HG02840 (cell line): Measurements from ENCODE around the gene TM7SF2.

Experiments used
- ATAC-seq: cut with Tn5 transposase; IDR thresholded peaks from one replicate; pipeline ENCODE4 v1.9.1; 2021; ENCODE audit warnings: mild to moderate bottlenecking, moderate library complexity, moderate number of reproducible peaks; ENCODE audit not compliant: unreplicated experiment, low FRiP score

Gene TM7SF2

DNA sequence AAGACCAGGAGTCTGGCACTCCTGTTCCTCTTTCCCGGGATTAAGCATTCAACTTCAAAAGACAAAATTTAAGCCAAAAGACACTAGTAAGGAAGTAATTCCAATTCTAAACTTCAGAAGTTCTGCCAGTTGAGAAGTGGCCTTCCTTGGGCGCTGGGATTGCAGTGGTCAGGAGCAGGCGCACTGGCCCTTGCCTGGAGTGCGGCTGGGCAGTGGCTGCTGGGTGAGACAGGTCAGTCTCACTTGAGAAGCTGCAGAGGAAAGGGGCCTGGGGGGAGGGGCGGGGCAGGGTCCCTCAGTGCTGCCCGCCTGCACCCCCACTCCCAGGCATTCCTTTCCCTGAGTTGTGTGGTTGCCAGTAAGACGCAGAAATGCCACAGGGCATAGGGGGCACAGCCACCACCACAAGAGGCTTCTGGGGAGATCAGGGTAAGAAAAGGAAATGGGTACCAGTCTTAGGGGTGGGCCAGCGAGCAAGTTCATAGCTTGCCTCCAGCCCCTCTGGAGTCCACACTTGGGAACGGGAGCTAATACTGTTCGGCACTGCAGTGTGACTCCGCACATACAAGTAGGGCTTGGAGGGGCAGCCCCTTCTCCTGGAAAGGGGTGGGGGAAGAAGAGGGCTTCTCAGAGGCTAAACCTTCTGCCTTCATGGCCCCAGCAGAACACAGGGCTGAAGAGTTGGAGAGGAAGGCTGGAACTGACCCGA, 16.0 kb downstream of the TM7SF2 start:
- ATAC-seq = no peak

DNA sequence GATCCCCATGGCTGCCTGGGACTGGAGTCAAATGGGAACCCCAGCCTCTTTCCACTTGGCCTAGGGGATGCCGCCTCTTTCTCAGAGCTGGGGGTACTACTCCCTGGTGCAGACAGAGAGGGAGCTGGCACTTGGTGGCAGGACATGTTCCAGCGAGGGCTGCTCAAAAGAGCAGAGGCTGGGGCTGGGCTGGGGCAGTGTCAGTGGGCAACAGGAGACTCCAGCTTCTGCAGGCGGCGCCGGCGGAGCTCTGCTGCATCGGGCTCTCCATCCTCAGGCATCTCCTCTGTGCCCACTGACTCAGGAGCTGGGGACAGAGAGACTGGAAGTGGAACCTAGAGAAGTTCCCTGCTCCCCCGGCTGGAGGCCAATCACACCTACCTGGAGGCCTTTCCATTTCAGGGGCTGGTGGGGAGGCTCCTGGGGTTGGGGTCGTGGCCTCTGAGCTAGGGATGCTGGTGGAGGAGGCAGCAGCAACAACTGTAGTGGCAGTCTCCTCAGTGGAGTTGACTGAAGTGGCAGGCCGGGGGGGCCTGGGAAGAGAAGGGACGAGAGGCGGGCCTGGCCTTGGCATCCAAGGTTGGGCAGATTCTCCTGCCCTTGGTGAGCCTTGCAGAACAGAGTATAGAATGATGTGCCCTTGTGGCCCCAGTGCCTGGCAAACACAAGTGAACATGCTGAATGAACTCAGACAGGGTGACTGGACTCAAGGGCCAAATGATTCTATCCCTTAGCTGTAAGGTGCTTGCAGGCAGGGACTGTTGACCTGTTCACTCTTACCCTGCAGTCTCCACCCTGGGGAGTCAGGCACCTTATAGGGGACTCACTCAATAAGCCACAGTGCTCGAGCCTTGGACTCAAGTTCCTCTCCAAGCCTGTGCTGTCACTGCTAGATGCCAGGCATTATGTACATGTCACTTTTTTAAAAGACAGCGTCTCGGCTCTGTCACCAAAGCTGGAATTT, 16.8 kb downstream of the TM7SF2 start:
- ATAC-seq = no peak

DNA sequence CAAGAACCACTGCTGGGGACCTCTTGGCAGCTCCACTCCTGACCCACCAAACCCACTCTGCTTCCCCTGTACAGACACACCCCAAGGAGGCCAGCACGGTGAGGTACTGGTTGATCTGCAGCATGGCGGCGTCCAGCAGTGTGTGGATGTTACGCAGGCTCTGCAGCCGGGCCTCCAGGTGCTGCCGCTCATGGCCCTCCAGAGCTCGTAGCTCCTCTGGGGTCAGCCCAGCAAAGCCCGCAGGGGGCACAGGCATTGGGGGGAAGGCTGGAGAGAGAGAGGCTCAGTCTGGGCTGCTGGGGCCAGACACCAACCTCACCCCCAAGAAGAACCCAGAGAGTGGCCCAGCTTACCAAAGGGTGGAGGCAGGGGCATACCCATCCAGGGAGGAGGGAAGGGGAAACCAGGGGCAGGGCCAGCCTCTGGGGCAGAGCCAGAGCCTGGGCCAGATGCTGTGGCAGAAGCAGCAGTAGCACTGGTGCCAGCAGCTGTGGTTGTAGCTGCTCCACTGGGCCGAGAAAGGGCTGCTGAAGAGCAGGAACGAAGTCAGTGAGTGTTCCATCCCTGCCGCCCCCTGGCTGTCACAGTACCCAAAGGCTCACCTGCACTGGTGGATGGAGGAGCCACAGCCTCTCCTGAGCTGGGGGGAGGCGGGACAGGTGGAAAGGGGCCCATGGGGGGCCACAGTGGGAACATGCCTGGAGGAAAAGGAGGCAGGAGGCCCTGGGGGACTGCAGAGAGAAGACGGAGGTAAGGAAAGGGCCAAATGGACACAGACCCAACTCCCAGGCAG, 18.2 kb downstream of the TM7SF2 start:
- no peak for ATAC-seq

DNA sequence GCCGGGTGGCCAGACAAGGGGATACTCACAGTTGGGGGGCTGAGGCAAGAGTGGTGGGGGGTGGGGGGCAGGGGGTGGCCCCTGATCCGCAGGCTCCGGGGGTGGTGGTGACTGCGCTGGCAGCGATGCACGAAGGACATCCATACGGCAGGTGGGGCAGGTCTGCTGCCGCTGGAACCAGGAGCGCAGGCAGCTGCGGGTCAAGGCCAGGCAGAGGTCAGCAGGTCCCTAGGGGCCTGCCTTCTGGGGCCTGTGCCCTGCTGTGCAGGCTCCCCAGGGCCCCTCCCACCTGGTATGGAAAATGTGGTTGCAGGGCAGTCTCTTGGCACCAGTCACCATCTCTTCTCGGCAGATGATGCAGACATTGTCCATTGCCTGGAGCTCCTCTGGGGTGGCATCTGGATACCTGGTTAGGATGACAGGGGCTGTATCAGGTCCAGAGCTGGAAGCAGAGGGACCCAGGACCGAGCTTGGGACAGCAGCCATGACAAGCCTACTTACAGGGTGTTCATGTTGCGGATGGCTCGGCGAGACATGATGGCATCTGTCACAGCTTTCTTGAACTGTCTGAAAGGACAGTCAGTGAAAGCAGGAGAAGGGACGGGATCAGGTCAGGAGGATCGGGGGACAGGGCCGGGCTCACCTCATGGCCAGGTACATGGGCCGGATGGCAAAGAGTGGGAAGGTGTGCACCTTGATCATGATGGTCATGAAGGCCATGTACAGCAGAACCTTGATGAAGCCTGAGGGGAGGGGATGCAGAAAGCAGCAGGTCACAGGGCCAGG, 19.2 kb downstream of the TM7SF2 start:
- no peak for ATAC-seq

DNA sequence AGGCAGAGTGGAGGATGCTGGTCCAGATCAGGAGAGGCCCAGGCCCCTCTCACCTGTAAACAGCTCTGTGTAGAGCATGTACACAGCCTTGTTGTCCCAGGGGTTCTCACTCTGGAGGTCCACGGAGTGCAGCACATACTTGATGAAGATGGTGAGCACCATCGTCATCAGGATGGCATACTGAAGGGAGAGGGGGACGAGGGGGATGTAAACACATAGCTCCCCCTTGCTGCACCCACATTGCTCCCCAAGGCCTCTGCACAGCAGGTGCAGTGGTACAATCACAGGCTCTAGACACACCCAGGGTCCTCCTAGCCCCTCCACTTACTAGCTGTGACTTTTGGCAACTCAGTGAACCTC, 19.7 kb downstream of the TM7SF2 start:
- no peak for ATAC-seq

- no peak for ATAC-seq
Observed at GRCh38 chr11:65131895-65132237, 20.2 kb downstream of the TM7SF2 start.

GRCh38 chr11:65132238-65132987, 20.7 kb downstream of the TM7SF2 start:
- no peak for ATAC-seq

GRCh38 chr11:65132988-65133700, 21.5 kb downstream of the TM7SF2 start:
- ATAC-seq = no peak

- no peak for ATAC-seq
Observed at GRCh38 chr11:65133724-65134123, 22.1 kb downstream of the TM7SF2 start.

DNA sequence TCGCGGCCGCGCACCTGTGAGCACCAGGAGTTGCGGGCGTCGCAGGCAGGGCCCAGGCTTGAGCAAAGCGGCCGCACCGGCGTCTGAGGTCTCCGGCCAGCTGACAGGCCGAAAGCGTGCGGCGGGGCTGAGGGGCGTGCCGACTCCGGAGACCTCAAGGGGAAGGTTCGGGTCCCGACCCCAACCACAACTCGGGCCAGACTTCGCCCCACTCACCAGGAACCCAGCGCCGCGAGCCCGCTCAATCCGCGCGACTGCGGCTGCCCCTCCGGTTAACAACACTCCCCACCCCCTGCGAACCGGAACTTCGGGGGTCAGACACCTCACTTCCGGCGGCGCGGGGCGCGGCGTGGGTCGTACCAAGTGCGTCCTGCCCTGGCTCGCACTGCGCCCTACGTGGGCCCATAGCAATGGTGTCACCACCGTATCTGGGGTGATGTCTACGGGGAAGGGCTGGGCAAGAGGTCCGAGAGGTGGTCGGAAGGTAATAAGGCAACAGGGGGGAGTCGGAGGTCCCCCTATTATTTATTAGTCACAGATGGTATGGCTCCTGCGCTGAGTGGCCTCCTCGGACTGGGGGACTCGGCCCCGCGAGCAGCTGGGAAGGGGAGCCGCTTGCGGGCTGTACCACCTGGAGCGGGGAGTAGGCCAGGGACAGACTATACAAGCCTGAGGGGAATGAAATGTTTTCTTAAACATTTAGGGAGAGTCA, 22.7 kb downstream of the TM7SF2 start, which contains the start of gene SYVN1:
TSS of gene SYVN1 (minus strand) at position 280 of the 712 bp plus-strand sequence. CDS start 918 bp downstream, outside the sequence.
- peak; percentile 49 for ATAC-seq

DNA sequence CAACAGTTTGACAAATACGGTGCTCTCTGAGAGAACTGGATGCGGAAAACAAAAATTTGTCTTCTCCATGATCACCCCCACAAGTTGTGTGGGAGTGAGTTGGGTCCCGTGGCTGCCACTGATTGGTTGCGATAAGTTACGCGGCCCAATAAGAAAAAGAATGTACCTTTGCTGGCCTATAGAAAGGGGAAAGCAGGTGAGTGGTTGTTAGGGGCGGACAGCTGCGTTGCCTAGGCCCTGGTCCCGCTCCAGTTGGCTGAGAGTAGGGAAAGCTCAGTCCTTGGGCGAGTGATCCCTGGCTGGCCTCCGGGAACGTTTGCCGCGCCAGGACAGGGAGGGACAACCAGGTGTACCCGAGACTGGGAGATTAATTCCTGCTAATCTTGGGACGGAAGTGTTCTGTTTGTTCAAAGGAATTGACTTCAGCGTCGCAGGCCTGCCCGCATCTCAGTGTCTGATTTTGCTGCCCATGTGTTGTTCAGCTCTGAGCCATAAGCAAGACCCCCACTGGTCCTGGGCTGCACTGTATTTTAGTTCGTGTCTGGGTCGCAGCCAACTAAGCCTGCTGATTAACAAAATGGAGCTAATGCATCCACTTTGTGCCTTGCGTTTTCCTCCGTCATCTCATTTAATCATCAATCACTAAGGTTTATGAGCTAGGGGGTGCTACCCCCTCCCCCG, 23.4 kb downstream of the TM7SF2 start:
- peak; percentile 58 for ATAC-seq

- ATAC-seq = no peak
Observed at GRCh38 chr11:65135633-65136145, 24.0 kb downstream of the TM7SF2 start.

GRCh38 chr11:65136515-65137096, 24.9 kb downstream of the TM7SF2 start:
- no peak for ATAC-seq

GRCh38 chr11:65141896-65142494, 30.3 kb downstream of the TM7SF2 start:
- ATAC-seq = no peak

DNA sequence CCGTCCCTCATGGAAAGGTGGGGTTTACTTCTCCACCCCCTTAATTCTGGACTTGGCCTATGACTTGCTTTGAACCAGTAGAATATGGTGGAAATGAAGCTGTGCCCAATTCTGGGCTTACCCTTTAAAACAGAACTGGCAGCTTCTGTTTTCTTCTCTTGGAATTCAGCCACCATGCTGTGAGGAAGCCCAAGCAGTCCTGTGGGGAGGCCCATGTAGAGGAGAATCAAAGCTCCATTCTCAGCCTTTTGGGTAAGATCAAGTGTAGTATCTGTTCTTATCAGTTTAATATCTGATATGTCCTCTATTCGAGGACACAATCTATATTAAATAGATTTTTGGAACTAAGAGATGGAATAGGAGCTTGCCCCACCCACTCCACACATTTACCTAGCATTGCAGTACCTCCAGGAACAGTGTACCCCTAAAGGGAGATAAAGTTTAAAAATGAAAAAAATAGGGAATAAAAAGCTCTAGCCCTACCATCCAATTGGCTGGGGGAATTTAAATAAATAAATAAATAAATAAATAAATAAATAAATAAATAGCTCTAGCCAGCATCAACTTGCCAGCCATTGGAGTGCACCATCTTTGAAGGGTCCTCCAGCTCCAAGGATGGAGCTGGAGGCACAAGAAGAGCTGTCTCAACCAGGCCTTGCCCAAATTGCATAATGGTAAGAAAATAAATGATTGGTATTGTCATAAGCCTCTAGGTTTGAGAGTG, 35.8 kb downstream of the TM7SF2 start:
- no peak for ATAC-seq

- ATAC-seq = no peak
Observed at GRCh38 chr11:65148657-65149056, 37.0 kb downstream of the TM7SF2 start.
